Liver (tissue), 9 donors: ENCODE measurements around the gene E2F3. TPM values are rescaled to one million over a fixed set of nuclear protein-coding genes. Genes with fewer than 3 reads are reported as not detected.

Experiments used
- DNase-seq: peaks from one replicate; pipeline ENCODE4 v3.0.0-alpha.2; 2017; ENCODE audit warnings: low spot score
- H3K27ac ChIP-seq, 2 donors: one replicate each; pipeline ENCODE4 v1.7.0; 2013; ENCODE audit warnings: inconsistent platforms in 2 of 2, low read length in 2 of 2, control low read depth in 1 of 2, low read depth in 1 of 2, mild to moderate bottlenecking in 1 of 2
- H3K27me3 ChIP-seq, 4 donors: one replicate each; pipeline versions ENCODE4 v1.6.1 to v1.7.0; 2013; ENCODE audit warnings: low read length in 3 of 4, inconsistent platforms in 1 of 4, mild to moderate bottlenecking in 1 of 4, moderate library complexity in 1 of 4; ENCODE audit not compliant: control insufficient read depth in 4 of 4, insufficient read depth in 4 of 4
- H3K36me3 ChIP-seq, 4 donors: one replicate each; pipeline versions ENCODE4 v1.6.1 to v1.7.0; 2013; ENCODE audit warnings: low read length in 3 of 4, mild to moderate bottlenecking in 3 of 4, low read depth in 1 of 4, moderate library complexity in 1 of 4; ENCODE audit not compliant: control insufficient read depth in 4 of 4, insufficient read depth in 3 of 4
- H3K4me1 ChIP-seq, 4 donors: one replicate each; pipeline versions ENCODE4 v1.6.1 to v1.7.0; 2013; ENCODE audit warnings: low read length in 3 of 4, mild to moderate bottlenecking in 3 of 4, moderate library complexity in 1 of 4; ENCODE audit not compliant: control insufficient read depth in 4 of 4, insufficient read depth in 4 of 4
- H3K4me3 ChIP-seq, 3 donors: one replicate each; pipeline versions ENCODE4 v1.6.1 to v1.7.0; 2013; ENCODE audit warnings: low read length in 3 of 3, control low read depth in 1 of 3, low read depth in 1 of 3, mild to moderate bottlenecking in 1 of 3
- H3K9ac ChIP-seq, 2 donors: one replicate each; pipeline ENCODE4 v1.7.0; 2013; ENCODE audit warnings: low read length in 2 of 2, mild to moderate bottlenecking in 2 of 2, moderate library complexity in 2 of 2, control low read depth in 1 of 2, low read depth in 1 of 2
- H3K9me3 ChIP-seq, 4 donors: one replicate each; pipeline versions ENCODE4 v1.6.1 to v1.7.0; 2013; ENCODE audit warnings: low read length in 3 of 4; ENCODE audit not compliant: control insufficient read depth in 4 of 4
- CTCF ChIP-seq: fragments of 150-350 bp; IDR thresholded peaks from 2 replicates; pipeline ENCODE4 v1.5.1; 2017; ENCODE audit warnings: improper control_type of control experiment, low read depth, low read length; ENCODE audit not compliant: missing input control
- EGR1 ChIP-seq, 2 donors: IDR thresholded peaks; 2 replicates each; pipeline ENCODE4 v1.6.1; 2016 to 2018; ENCODE audit warnings: antibody characterized with exemption in 2 of 2, low read depth in 2 of 2
- FOXA2 ChIP-seq: IDR thresholded peaks from 2 replicates; pipeline ENCODE4 v1.6.1; 2016; ENCODE audit warnings: antibody characterized with exemption
- GABPA ChIP-seq, 2 donors: IDR thresholded peaks in 1 of 2; conservative IDR thresholded peaks in 1 of 2; 2 replicates each; pipeline ENCODE4 v1.6.1; 2016; ENCODE audit warnings: antibody characterized with exemption in 2 of 2, mild to moderate bottlenecking in 1 of 2, moderate library complexity in 1 of 2
- HNF4A ChIP-seq, 2 donors: conservative IDR thresholded peaks; 2 replicates each; pipeline ENCODE4 v1.6.1; 2016; ENCODE audit warnings: antibody characterized with exemption in 2 of 2, mild to moderate bottlenecking in 2 of 2
- JUND ChIP-seq, 2 donors: IDR thresholded peaks; 2 replicates each; pipeline ENCODE4 v1.6.1; 2016; ENCODE audit warnings: antibody characterized with exemption in 2 of 2
- RAD21 ChIP-seq, 2 donors: IDR thresholded peaks; 2 replicates each; pipeline ENCODE4 v1.6.1; 2016; ENCODE audit warnings: antibody characterized with exemption in 2 of 2, mild to moderate bottlenecking in 2 of 2
- REST ChIP-seq: IDR thresholded peaks from 2 replicates; pipeline ENCODE4 v1.6.1; 2016; ENCODE audit warnings: antibody characterized with exemption, mild to moderate bottlenecking
- RXRA ChIP-seq, 2 donors: IDR thresholded peaks; 2 replicates each; pipeline ENCODE4 v1.6.1; 2017 to 2018; ENCODE audit warnings: antibody characterized with exemption in 2 of 2, mild to moderate bottlenecking in 1 of 2
- SP1 ChIP-seq: IDR thresholded peaks from 2 replicates; pipeline ENCODE4 v1.6.1; 2018; ENCODE audit warnings: antibody characterized with exemption, mild to moderate bottlenecking
- TAF1 ChIP-seq: conservative IDR thresholded peaks from 2 replicates; pipeline ENCODE4 v1.6.1; 2016; ENCODE audit warnings: antibody characterized with exemption, mild to moderate bottlenecking
- YY1 ChIP-seq: IDR thresholded peaks from 2 replicates; pipeline ENCODE4 v1.6.1; 2016; ENCODE audit warnings: antibody characterized with exemption, mild to moderate bottlenecking
- WGBS: extraction: QIAGEN DNeasy Blood & Tissue Kit; methylation state at CpG from one replicate; pipeline ENCODE4 v1.1.7; 2013; 5-methylcytosine and 5-hydroxymethylcytosine counted together
- polyA plus RNA-seq, 2 donors: library from polyadenylated mRNA; stranded (reverse) in 1 of 2; unstranded in 1 of 2; fragments of 200-250 nt in 1 of 2; fragments of >200 nt in 1 of 2; fragmentation: Nextera tagmentation in 1 of 2; extraction: Ambion mirVana in 1 of 2; gene quantifications; one replicate each; pipeline versions ENCODE4 v1.2.1 to v1.2.3, GENCODE V29; 2013 to 2015
- total RNA-seq, 2 donors: library from RNA; depleted of rRNA; stranded (reverse); fragments of >200 nt; gene quantifications; one replicate each; pipeline ENCODE4 v1.2.3, GENCODE V29; 2014
- TF ChIP-seq, protein P1 (sequence below): IDR thresholded peaks from 2 replicates; pipeline ENCODE4 v1.6.1; 2016; ENCODE audit warnings: antibody characterized with exemption
- donor health status: healthy.
- donor health status: healthy.
- donor health status: healthy.
- donor health status: healthy.
- donor health status: healthy.

Gene E2F3
- total and polyA plus RNA-seq, 4 donors, result 1.4 to 5.0 (median 1.9) TPM

DNA sequence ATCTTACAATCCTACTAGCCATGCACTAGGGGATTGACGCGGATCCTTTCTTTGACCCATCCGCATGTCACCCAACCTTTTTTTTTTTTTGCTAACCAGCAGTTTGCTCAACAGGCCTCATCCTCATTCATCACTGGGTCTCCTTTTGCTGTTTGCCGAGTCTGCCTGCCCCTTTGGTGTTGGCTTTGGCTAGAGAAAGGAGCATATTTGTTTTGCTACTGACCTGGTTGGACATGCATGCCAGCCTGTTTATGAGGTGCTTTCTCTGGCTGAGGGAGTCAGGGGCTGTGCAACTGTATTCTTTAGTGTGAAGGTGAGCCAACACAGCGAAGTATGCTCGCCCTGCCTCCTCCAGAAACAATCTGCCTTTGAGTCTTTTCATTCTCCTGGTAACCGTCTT, 40.2 kb downstream of the E2F3 start (continued):
- TF ChIP-seq CTCF, result no peak
- peak; percentile 44 for TF ChIP-seq FOXA2
- TF ChIP-seq SP1, result peak; percentile 68
- TF ChIP-seq EGR1 (IDR thresholded peaks at IDR 0.05; ENCODE audit: low read depth in 2 of 2), result no peak

- Histone ChIP-seq H3K9me3 (no peaks in the 10 kb centered on the region), H3K4me1 (peaks cover 10 to 39% (median 30%) of the 10 kb centered on the region in 4 donors), H3K36me3 (no peaks in the 10 kb centered on the region), H3K27ac (no peak overlapping the region), H3K27me3 (no peaks in the 10 kb centered on the region), H3K9ac (no peak overlapping the region), H3K4me3 (no peak overlapping the region)
- 89% methylated on average over 5 of the region's 5 CpGs for WGBS
- TF ChIP-seq REST (no peak), RAD21 (IDR thresholded peaks at IDR 0.05) (no peak), FOXA2 (no peak), CTCF (no peak), HNF4A (conservative IDR thresholded peaks at IDR 0.05) (no peak)
- peak; percentile 49 for DNase-seq
Measured at GRCh38 chr6:20444786-20445271, 43.1 kb downstream of the E2F3 start.

GRCh38 chr6:20447157-20447556, 45.5 kb downstream of the E2F3 start:
- peak overlapping the region; percentile 45 to 73 for H3K27ac ChIP-seq
- no peaks in the 10 kb centered on the region for H3K9me3 ChIP-seq
- H3K9ac ChIP-seq, result no peak overlapping the region
- no peak overlapping the region for H3K4me3 ChIP-seq
- DNase-seq, result no peak
- no peaks in the 10 kb centered on the region for H3K36me3 ChIP-seq
- WGBS, result 74% methylated on average over 3 of the region's 3 CpGs
- no peaks in the 10 kb centered on the region for H3K27me3 ChIP-seq
- H3K4me1 ChIP-seq, result peaks cover 10 to 34% (median 26%) of the 10 kb centered on the region in 4 donors
- TF ChIP-seq CTCF, result no peak
- TF ChIP-seq REST, result no peak
- TF ChIP-seq RXRA (IDR thresholded peaks at IDR 0.05), result no peak
- no peak for TF ChIP-seq YY1
- no peak for TF ChIP-seq JUND (IDR thresholded peaks at IDR 0.05)
- TF ChIP-seq, protein P1, sequence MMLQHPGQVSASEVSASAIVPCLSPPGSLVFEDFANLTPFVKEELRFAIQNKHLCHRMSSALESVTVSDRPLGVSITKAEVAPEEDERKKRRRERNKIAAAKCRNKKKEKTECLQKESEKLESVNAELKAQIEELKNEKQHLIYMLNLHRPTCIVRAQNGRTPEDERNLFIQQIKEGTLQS, result no peak
- TF ChIP-seq RAD21 (IDR thresholded peaks at IDR 0.05), result no peak
- no peak for TF ChIP-seq GABPA (IDR thresholded peaks at IDR 0.05 in 1 of 2, conservative IDR thresholded peaks at IDR 0.05 in 1 of 2)
- TF ChIP-seq TAF1, result no peak
- TF ChIP-seq FOXA2, result no peak
